ENCODE data around the gene NRDE2. TPM values are rescaled to one million over a fixed set of nuclear protein-coding genes. Genes with fewer than 3 reads are reported as not detected.
"Not testable (repeated sequence)": the region's sequence is repeated elsewhere in the genome, so short reads cannot be mapped to it uniquely, and the experiment has no call there.

NRDE2 gene
- total RNA-seq, 1 experiment from 2014 or later = 6.5 TPM

DNA sequence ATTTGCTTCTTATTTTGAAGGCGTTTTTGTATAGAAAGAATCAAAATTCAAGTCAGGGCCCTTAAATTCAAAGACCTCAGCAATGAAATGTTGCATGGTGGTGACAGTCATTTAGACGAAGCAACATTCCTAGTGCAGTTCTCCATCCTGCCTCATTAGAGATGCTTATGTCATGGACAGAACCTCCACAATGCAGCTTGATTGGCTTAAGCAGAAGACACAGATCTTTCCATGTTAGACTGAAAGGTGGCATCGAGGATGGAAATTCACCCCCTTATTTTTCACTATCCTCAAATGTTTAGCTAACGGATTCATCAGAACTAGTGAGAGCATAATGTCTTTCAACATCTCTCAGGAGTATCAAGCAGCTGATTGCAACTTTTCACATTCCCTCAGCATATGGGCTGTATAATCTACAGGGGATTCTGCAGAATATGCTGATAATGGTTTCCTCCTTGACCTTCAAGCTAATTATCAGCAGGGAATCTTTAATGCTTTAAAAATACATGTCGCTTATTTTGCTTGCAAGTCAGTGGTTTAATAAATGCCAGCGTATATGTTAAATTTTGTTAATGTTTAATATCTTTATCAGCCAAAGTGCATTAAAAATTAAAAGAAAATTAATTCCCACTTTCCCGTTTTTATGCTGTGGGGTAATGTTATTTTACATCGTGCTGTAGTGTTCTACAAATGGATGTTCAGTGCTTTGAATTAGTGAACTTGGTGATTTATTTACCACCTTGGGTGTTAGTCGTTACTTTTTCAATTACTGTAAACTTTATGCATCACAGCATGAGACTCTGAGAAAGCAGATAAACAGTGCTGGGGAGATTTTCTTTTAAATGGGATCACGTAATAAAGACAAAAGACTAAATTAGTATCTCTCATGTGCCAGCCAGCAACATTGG, 12.8 kb upstream of the NRDE2 start:
- H3F3A ChIP-seq (ENCODE audit: insufficient read depth, low read depth) = no peaks in the 10 kb centered on the region
- H3K9me3 ChIP-seq (ENCODE audit: insufficient read depth, low read depth) = no peaks in the 10 kb centered on the region
- no peaks in the 10 kb centered on the region for H4K20me1 ChIP-seq (ENCODE audit: insufficient read depth)
- H2AFZ ChIP-seq = no peak overlapping the region
- no peak overlapping the region for H3K4me2 ChIP-seq
- H3K4me3 ChIP-seq = no peak overlapping the region
- H3K36me3 ChIP-seq (ENCODE audit: low read depth) = no peaks in the 10 kb centered on the region
- H3K79me2 ChIP-seq (ENCODE audit: low read depth) = no peaks in the 10 kb centered on the region
- no peak for DNase-seq
- POLR2A ChIA-PET (ENCODE audit: unreplicated experiment) = no interaction called here
- no peaks in the 10 kb centered on the region for H3K9me2 ChIP-seq (ENCODE audit: insufficient read depth)
- no peaks in the 10 kb centered on the region for H3K27me3 ChIP-seq (ENCODE audit: insufficient read depth, low read depth)
- intact Hi-C loops (cut with micrococcal nuclease; ENCODE audit: unreplicated experiment) = no loop called here
- no peak overlapping the region for H3K27ac ChIP-seq
- CTCF ChIA-PET = no interaction called here
- no peaks in the 10 kb centered on the region for H3K4me1 ChIP-seq (replicated peaks; ENCODE audit: insufficient read depth)
- no peak for TF ChIP-seq EZH2 (IDR thresholded peaks at IDR 0.05; ENCODE audit: low read depth)
- TF ChIP-seq, protein P1, sequence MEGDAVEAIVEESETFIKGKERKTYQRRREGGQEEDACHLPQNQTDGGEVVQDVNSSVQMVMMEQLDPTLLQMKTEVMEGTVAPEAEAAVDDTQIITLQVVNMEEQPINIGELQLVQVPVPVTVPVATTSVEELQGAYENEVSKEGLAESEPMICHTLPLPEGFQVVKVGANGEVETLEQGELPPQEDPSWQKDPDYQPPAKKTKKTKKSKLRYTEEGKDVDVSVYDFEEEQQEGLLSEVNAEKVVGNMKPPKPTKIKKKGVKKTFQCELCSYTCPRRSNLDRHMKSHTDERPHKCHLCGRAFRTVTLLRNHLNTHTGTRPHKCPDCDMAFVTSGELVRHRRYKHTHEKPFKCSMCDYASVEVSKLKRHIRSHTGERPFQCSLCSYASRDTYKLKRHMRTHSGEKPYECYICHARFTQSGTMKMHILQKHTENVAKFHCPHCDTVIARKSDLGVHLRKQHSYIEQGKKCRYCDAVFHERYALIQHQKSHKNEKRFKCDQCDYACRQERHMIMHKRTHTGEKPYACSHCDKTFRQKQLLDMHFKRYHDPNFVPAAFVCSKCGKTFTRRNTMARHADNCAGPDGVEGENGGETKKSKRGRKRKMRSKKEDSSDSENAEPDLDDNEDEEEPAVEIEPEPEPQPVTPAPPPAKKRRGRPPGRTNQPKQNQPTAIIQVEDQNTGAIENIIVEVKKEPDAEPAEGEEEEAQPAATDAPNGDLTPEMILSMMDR (conservative IDR thresholded peaks at IDR 0.05) = no peak
- BruUV-seq (replicated peaks) = no TSS peak

DNA sequence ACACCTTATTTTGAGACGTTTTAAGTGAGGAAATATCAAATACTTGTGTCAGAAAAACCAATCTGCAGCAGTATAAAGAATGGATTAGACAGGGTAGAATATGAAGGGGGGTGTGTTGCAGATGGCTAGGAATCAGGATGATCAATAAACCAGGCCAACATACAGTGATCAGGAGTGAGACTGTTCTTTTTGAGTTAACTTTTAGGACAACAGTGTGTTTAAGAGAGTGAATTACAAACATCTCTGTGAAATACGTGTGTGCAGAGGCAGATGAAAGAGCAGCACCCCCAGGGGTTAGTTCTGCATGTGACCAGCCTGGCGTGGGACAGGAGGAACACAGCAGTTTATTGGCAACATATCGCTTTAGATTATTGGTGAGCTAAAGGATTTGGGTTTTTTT, 10.6 kb upstream of the NRDE2 start:
- BruUV-seq (replicated peaks) = no TSS peak
- CTCF ChIA-PET = no interaction called here
- POLR2A ChIA-PET (ENCODE audit: unreplicated experiment) = no interaction called here

DNA sequence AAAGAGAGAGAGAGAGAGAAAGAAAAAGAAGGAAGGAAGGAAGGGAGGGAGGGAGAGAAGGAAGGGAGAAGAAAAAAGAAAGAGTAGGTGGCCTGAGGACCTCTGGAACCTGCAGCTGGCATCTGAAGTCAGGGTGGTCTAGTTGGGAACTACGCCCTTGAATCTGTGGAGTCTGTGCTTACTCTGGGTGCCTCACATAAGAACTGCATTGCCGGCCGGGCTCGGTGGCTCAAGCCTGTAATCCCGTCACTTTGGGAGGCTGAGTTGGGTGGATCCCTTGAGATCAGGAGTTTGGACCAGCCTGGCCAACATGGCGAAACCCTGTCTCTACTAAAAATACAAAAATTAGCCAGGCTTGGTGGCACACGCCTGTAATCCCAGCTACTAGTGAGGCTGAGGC, 10.0 kb upstream of the NRDE2 start:
- intact Hi-C loops (cut with micrococcal nuclease; ENCODE audit: unreplicated experiment) = no loop called here
- POLR2A ChIA-PET (ENCODE audit: unreplicated experiment) = no interaction called here
- Histone ChIP-seq H3K9me2 (ENCODE audit: insufficient read depth) (no peaks in the 10 kb centered on the region), H2AFZ (no peak overlapping the region), H3K27me3 (ENCODE audit: insufficient read depth, low read depth) (no peaks in the 10 kb centered on the region), H3K27ac (no peak overlapping the region), H3K4me2 (no peak overlapping the region), H3K36me3 (ENCODE audit: low read depth) (no peaks in the 10 kb centered on the region), H3K79me2 (ENCODE audit: low read depth) (no peaks in the 10 kb centered on the region), H3K4me1 (replicated peaks; ENCODE audit: insufficient read depth) (peaks cover 14% of the 10 kb centered on the region), H3K9me3 (ENCODE audit: insufficient read depth, low read depth) (no peaks in the 10 kb centered on the region), H3K4me3 (no peak overlapping the region), H3F3A (ENCODE audit: insufficient read depth, low read depth) (0 out of 2 replicates have a peak, but pooled peaks cover 3% of the 10 kb centered on the region), H4K20me1 (ENCODE audit: insufficient read depth) (no peaks in the 10 kb centered on the region)
- no peak for TF ChIP-seq EZH2 (IDR thresholded peaks at IDR 0.05; ENCODE audit: low read depth)
- TF ChIP-seq, protein P1 (conservative IDR thresholded peaks at IDR 0.05) = no peak
- BruUV-seq (replicated peaks) = no TSS peak
- CTCF ChIA-PET = no interaction called here
- DNase-seq = no peak

More for the DNA sequence above, 10.6 kb upstream of the NRDE2 start:
- Histone ChIP-seq H3K36me3 (ENCODE audit: low read depth) (no peaks in the 10 kb centered on the region), H4K20me1 (ENCODE audit: insufficient read depth) (no peaks in the 10 kb centered on the region), H3K27ac (no peak overlapping the region), H3K4me1 (replicated peaks; ENCODE audit: insufficient read depth) (peaks cover 8% of the 10 kb centered on the region), H3K9me2 (ENCODE audit: insufficient read depth) (no peaks in the 10 kb centered on the region), H3F3A (ENCODE audit: insufficient read depth, low read depth) (0 out of 2 replicates have a peak, but pooled peaks cover 2% of the 10 kb centered on the region), H3K27me3 (ENCODE audit: insufficient read depth, low read depth) (no peaks in the 10 kb centered on the region), H3K79me2 (ENCODE audit: low read depth) (no peaks in the 10 kb centered on the region), H3K4me3 (no peak overlapping the region), H3K9me3 (ENCODE audit: insufficient read depth, low read depth) (no peaks in the 10 kb centered on the region), H3K4me2 (no peak overlapping the region), H2AFZ (no peak overlapping the region)
- intact Hi-C loops (cut with micrococcal nuclease; ENCODE audit: unreplicated experiment) = no loop called here
- no peak for DNase-seq
- no peak for TF ChIP-seq EZH2 (IDR thresholded peaks at IDR 0.05; ENCODE audit: low read depth)
- TF ChIP-seq, protein P1 (conservative IDR thresholded peaks at IDR 0.05) = no peak

DNA sequence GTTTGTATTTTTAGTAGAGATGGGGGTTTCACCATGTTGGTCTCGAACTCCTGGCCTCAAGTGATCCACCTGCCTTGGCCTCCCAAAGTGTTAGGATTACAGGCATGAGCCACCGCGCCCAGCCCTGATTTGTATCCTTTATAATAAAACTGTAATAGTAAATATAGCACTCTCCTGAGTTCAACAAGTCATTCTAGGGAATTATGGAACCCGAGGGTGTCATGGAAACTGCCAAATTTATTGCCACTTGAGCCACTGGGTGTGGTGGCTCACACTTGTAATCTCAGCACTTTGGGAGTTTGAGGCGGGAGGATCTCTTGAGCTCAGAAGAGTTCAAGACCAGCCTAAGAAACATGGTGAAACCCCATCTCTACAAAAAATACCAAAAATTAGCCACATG, 9.5 kb upstream of the NRDE2 start:
- CTCF ChIA-PET; POLR2A ChIA-PET (ENCODE audit: unreplicated experiment); H3K27ac ChIP-seq; H2AFZ ChIP-seq; H3K4me3 ChIP-seq; H3F3A ChIP-seq (ENCODE audit: insufficient read depth, low read depth); H4K20me1 ChIP-seq (ENCODE audit: insufficient read depth); H3K79me2 ChIP-seq (ENCODE audit: low read depth); H3K9me3 ChIP-seq (ENCODE audit: insufficient read depth, low read depth); H3K36me3 ChIP-seq (ENCODE audit: low read depth); intact Hi-C loops (cut with micrococcal nuclease; ENCODE audit: unreplicated experiment); BruUV-seq (replicated peaks); H3K9me2 ChIP-seq (ENCODE audit: insufficient read depth); H3K27me3 ChIP-seq (ENCODE audit: insufficient read depth, low read depth); H3K4me2 ChIP-seq; DNase-seq: not testable (repeated sequence)
- H3K4me1 ChIP-seq (replicated peaks; ENCODE audit: insufficient read depth) = peaks cover 19% of the 10 kb centered on the region

Measured in PC-9 (cell line).